GM18505 (cell line): ENCODE data around the gene ADPGK.
A peak's percentile ranks its signal among the peaks of the same experiment; 100 is the strongest.
"Not testable (repeated sequence)": the region's sequence is repeated elsewhere in the genome, so short reads cannot be mapped to it uniquely, and the experiment has no call there.

Experiments used
- ATAC-seq: cut with Tn5 transposase; IDR thresholded peaks from one replicate; pipeline ENCODE4 v1.9.1; 2021; ENCODE audit not compliant: unreplicated experiment
- POLR2A ChIP-seq: IDR thresholded peaks from 4 replicates; pipeline ENCODE4 v1.6.1; 2011; ENCODE audit warnings: borderline replicate concordance; ENCODE audit not compliant: insufficient read depth, insufficient read length; ENCODE audit errors: extremely low read depth

Gene ADPGK

GRCh38 chr15:72783640-72784455, at the start of gene ADPGK:
ADPGK (minus strand) TSS chr15:72783758; CDS start chr15:72783691, 67 bp downstream.
- peak; percentile 96 for TF ChIP-seq POLR2A
- ATAC-seq = peak; percentile 77

- ATAC-seq = no peak
- TF ChIP-seq POLR2A = no peak
Observed at GRCh38 chr15:72827226-72827625, 43.7 kb upstream of the ADPGK start.

- TF ChIP-seq POLR2A = no peak
- ATAC-seq = no peak
Observed at GRCh38 chr15:72826611-72827010, 43.1 kb upstream of the ADPGK start.

- ATAC-seq = no peak
Observed at GRCh38 chr15:72825829-72826228, 42.3 kb upstream of the ADPGK start.

DNA sequence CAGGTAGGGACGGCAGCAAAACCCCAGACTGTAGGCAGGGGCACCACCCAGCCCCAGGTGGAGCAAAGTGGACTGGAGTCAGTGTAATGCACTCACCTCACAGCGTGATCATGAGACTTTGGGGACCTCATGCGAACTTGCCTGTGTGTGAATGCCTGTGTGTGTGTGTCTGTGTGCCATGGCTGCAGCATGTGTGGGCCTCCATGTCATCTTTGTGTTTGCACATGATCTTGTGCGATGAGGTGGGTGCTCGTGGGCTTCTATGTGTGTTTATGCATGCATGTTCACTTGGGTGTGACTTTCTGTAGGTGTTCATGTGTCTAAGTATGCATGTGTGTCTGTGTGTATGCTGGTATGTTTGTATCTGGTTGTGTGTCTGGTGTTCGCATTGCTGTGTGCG, 41.2 kb upstream of the ADPGK start:
- no peak for ATAC-seq

More at GRCh38 chr15:72825829-72826228, 42.3 kb upstream of the ADPGK start:
- TF ChIP-seq POLR2A = no peak

GRCh38 chr15:72824112-72824511, 40.6 kb upstream of the ADPGK start:
- TF ChIP-seq POLR2A = no peak
- ATAC-seq = no peak

More for the DNA sequence above, 41.2 kb upstream of the ADPGK start:
- no peak for TF ChIP-seq POLR2A

GRCh38 chr15:72820278-72820677, 36.7 kb upstream of the ADPGK start:
- TF ChIP-seq POLR2A = no peak
- no peak for ATAC-seq

DNA sequence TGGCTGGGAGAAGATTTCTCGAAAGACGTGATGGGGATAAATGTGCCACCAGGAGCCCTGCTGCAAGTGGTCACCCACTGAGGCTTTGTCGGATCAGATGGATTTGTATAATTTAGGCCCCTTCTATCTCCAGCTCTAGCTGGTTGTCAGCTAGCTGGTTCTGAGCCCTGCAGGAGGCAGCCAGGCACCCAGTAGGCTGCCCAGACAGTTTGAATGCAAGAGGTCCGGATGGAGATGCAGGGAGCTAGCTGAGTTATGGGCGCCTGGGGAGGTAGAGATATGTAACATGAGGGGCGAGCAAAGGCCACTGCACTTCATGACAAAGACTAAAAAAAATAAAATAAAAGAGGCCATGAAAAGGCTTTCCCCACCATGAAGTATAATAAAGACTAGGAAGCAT, 35.1 kb upstream of the ADPGK start:
- TF ChIP-seq POLR2A = no peak
- ATAC-seq = no peak

DNA sequence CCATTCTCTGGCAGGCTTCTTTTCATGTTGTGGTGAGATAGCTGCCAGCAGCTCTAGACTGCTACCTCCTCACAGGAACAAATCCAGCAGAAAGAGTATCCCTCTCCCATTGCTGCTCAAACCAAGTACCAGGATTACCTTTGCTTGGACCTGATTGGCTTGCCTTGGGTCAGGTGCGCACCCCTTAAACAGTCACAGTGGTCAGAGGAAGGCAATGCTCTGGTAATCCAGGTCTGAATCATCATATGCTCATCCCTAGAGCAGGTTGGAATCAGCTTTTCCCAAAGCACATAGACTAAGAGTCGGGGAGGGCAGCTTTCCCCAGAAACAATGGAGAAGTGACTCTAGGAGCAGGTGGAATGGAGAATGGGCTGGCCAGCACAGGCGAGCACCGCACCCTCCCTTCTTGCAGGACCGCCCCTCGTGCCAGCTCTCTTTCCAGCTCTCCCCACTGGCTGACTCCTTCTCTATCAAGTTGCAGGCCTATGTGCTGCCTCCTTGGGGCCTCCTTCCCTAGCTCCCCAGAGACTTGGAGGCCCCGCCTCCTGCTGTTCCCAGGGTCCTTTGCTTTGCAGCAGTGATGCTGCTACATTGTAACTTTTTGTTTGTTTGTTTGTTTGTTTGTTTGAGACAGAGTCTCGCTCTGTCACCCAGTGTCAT, 29.9 kb upstream of the ADPGK start:
- TF ChIP-seq POLR2A = no peak
- ATAC-seq = no peak

DNA sequence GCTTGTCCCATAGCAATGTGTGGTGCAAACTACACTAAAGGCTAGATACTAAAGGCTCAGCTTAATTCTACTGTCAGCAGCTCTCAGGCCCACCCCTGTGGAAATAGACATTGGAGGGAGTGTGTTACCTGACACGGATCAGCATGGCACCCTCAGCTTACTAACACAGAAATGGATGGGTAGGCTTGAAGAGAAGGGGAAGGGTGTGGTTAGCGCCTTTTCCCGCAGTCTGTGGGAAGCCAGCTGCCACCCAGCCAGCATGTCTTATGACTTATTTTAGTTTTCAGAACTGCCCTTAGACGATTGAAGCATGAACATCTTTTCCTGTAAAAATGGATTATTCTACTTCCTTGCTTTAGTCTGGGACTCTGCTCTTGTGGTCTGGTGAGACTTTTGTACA, 25.8 kb upstream of the ADPGK start:
- TF ChIP-seq POLR2A = no peak
- ATAC-seq = no peak

- not testable (repeated sequence) for ATAC-seq
Observed at GRCh38 chr15:72807346-72807745, 23.8 kb upstream of the ADPGK start.

- no peak for TF ChIP-seq POLR2A
Observed at GRCh38 chr15:72803006-72803405, 19.4 kb upstream of the ADPGK start.

GRCh38 chr15:72801590-72802325, 18.2 kb upstream of the ADPGK start:
- no peak for TF ChIP-seq POLR2A
- no peak for ATAC-seq

More at GRCh38 chr15:72803006-72803405, 19.4 kb upstream of the ADPGK start:
- no peak for ATAC-seq

DNA sequence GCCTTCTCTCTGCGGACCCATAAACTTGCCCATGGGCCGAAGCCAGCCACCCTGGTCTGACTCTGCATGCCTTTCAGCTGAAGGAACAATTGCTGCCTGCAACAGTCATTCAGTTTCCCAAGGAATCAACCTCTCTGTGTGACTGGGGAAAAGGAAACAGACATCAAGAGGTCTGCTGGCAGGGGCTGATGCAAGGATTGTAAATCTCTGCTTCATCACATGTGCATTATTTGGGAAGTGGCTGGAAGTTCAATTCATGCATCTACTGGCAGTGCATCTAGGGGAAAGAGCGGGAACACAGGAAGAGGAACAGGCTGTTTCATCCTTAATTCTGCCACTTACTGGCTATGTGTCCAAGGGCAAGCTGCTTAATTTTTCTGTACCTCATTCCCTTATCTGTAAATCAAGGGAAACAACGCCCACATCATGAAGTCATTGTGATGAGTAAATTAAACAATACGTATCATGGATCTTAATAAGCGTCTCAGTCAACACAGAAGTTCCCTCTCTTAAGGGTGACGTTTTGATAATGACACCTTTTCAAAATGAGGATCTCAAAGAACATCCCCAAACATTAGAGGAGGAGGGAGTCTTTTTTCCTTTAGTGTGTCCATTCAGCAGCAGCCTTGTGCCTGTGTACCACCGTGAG, 17.4 kb upstream of the ADPGK start:
- ATAC-seq = no peak
- TF ChIP-seq POLR2A = no peak

DNA sequence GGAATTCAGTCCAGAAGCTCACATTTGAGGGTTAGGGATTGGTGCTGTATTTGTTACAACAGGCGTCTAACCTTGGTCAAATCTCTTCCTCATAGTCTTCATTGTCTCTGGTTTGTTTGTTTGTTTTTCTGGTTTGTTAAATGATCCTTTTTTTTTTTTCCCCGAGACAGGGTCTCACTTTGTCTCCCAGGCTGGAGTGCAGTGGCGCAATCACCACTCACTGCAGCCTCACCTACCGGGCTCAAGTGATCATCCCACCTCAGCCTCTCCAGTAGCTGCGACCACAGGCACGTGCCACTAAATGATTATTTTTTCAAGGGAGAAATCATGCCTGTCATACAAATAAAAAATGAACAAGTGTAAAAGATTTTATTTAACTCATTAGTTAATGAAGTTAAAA, 14.3 kb upstream of the ADPGK start:
- no peak for ATAC-seq

More for the DNA sequence above, 14.3 kb upstream of the ADPGK start:
- TF ChIP-seq POLR2A = no peak
